ENCODE results near the gene MED7.
A peak's percentile ranks its signal among the peaks of the same experiment; 100 is the strongest.
"Not testable (repeated sequence)": the region's sequence is repeated elsewhere in the genome, so short reads cannot be mapped to it uniquely, and the experiment has no call there.

The MED7 gene

GRCh38 chr5:157142317-157143126 is at the start of gene MED7:
Gene MED7, minus strand, starts transcription at chr5:157142865. Its CDS starts 3,434 bp downstream, at chr5:157139431.
- peak; percentile 89 for DNase-seq

DNA sequence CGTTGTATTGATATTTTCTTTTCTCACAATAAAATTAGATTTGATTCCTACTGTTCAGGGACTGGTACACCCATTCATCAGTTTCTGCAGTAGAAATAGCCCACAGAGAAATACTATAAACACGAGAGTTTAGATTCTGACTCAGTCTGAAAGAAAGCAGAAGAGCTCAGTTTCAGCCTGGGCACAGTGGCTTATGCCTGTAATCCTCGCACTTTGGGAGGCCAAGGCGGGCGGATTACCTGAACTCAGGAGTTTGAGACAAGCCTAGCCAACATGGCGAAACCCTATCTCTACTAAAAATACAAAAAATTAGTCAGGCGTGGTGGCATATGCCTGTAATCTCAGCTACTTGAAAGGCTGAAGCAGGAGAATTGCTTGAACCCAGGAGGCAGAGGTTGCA is 46.6 kb upstream of the MED7 start:
- no peak for DNase-seq

DNA sequence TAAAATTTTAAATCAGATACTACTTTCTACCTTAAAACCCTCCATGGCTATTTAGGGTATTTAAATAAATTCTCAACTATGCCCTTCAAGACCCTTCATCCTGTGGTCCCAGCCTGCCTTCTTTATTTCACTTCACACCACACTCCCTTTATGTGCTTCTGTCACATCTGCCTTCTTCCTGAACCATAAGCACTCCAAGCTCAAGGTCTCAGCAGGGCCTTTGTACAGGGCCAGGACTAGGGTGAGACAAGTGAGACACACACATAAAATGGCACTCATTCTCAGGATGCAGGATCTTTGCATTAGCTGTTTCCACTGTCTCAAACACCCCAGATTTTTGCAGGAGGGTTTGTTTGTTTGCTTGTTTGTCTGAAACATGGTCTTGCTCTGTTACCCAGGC is 45.6 kb upstream of the MED7 start:
- no peak for DNase-seq

GRCh38 chr5:157187046-157187754 is 44.5 kb upstream of the MED7 start:
- DNase-seq, result no peak

GRCh38 chr5:157186309-157187045 is 43.8 kb upstream of the MED7 start:
- no peak for DNase-seq

GRCh38 chr5:157185122-157185521 is 42.5 kb upstream of the MED7 start:
- not testable (repeated sequence) for DNase-seq

DNA sequence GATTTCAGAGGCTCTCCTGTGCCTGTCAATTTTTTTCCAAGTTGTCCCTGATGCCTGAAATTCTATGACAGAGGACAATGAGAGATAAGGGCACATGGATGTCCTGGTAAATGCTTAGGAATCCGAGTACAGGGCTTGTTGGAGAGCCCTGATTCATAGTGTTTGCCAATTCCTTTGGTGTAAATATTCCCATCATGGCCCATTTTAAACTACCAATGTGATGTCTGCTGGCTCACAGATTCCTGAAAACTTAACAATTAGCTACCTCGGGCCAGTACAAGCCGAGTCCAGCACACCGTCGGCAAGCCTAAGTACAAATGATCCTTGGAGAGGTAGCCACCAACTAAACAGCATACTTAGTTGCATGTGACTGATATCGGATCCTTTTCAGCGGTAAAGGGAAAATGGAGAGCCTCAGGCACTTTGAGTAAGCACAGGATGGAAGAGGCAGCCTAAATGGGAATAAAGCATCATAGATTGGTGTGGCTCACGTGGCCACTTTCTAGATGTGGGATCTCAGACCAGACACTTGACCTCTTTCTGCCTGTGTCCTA is 41.5 kb upstream of the MED7 start:
- no peak for DNase-seq

GRCh38 chr5:157182143-157182757 is 39.6 kb upstream of the MED7 start:
- DNase-seq, result no peak

- DNase-seq, result peak in 1 of 2 donors; percentile 51
Measured at GRCh38 chr5:157180374-157181264, 38.0 kb upstream of the MED7 start, which contains the start of gene ITK. Gene ITK, plus strand, starts transcription at chr5:157180840. Its CDS starts 138 bp downstream, at chr5:157180978.

GRCh38 chr5:157178966-157179365 is 36.3 kb upstream of the MED7 start:
- DNase-seq, result no peak

- no peak for DNase-seq
Measured at GRCh38 chr5:157177953-157178352, 35.3 kb upstream of the MED7 start.

GRCh38 chr5:157175071-157175612 is 32.5 kb upstream of the MED7 start:
- no peak for DNase-seq

GRCh38 chr5:157172403-157172802 is 29.7 kb upstream of the MED7 start:
- DNase-seq, result peak; percentile 85 to 90

DNA sequence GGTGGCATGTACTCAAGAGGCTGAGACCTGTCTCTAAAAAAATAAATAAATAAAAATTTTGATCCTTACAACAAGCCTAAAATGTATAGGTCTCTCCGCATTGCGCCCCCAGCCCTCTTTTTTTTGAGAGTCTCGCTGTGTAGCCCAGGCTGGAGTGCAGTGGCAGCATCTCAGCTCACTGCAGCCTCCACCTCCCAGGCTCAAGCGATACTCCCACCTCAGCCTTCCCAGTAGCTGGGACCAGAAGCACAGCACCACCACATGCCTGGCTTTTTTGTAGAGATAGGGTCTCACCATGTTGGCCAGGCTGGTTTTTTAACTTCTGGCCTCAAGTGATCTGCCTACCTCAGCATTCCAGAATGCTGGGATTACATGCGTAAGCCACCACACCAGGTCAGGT is 25.6 kb upstream of the MED7 start:
- DNase-seq, result no peak

DNA sequence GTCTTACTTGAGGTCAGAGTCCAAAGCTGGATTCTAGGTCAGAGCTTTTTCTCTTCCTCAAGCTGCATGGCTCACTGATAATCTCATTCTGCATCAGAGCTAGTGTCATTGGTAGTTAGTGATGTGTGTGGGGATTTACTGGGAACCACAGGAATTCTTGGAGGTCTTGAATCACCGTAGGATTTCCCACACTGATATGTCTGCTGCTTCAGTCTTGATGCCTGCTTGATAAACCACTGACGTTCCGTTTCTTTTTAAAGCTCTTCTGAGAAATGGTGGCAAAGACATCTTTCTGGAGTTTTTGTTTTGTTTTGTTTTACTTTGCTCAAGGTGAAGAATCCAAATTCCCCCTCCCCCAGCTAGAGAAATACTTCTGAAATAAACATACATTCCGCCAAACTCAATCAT is 24.6 kb upstream of the MED7 start:
- peak in 1 of 2 donors; percentile 30 for DNase-seq

GRCh38 chr5:157166214-157167213 is 23.8 kb upstream of the MED7 start, which contains the start of gene GARIN3:
Gene GARIN3, minus strand, starts transcription at chr5:157166264. Its CDS starts 96 bp downstream, at chr5:157166168.
- DNase-seq, result no peak

GRCh38 chr5:157165668-157166067 is 23.0 kb upstream of the MED7 start:
- DNase-seq, result no peak

DNA sequence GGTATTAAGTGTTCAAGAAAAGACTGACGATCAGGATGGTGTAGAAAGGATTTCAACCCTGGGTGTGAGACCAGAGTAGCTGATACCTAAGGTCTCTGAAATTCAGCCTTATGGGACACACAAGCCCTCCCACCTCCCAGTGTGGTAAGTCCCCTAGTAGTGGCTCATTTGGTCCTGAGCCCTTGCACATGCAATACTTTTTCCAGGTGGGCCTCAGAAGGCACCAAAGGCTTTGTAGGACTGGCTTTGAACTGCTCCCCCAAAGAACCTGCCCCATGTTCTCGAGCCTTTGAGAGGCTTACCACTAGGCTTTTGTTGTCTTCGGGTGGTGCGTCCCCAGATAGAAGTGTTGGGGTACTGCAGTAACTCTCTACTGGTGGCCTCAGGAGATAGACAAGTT is 22.6 kb upstream of the MED7 start:
- DNase-seq, result no peak

- no peak for DNase-seq
Measured at GRCh38 chr5:157164521-157164920, 21.9 kb upstream of the MED7 start.

Measured in activated CD4-positive, alpha-beta T cell treated with anti-CD3 and anti-CD28 coated beads for 4 hours (primary cell).